ENCODE data around the gene MADD.

The MADD gene

DNA sequence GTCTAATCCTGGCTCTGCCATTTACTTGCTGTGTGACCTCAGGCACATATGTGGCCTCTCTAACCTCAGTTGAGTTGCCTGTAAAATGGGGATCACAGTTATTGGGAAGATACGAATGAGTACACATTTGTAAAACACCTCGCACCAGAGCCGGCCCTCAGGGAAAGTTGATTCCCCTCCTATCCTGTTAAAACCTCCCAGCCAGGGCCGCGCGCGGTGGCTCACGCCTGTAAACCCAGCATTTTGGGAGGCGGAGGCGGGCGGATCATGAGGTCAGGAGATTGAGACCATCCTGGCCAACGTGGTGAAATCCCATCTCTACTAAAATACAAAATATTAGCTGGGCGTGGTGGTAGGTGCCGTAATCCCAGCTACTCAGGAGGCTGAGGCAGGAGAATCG lies 90.4 kb downstream of the MADD start:
- no peak for DNase-seq

DNA sequence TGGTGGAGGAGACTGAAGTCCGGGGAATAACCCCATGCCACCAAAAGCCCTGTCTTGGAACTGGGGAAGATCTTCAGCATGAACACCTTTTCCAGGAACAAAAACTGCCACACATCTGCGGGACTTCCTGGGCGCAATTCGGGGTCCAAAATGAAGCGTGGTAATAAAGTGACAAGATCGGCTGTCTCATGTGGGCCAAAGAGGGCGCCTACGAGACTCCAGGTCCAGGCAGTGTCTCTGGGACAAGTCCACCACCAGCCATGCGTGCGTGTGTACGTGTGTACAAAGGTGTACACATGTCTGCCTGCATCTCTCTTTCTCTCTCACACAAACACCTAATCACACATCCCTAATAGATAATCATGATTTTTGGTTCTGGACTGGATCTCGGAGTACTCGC lies 91.5 kb downstream of the MADD start:
- DNase-seq = no peak

DNA sequence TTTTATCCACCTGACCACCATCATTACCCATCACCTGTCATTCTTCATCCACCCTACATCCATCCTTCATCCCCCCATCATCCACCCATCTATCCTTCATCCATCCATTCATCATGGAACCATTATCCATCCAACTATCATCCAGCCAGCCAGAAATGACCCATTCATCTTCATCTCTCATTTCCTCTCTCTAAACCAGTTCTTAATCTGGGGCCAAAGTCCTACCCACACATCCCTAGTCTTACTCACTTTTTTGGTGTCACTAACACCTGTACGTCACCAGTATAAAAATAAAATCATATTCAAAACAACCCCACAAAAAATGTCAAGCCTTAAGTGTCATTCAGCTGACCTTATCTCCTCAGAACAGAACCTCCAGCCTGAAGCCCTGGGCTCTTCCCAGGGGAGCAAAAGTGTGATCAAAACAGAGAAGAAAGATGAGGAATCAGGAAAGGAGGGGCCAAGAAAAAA lies 96.1 kb downstream of the MADD start:
- no peak for DNase-seq

DNA sequence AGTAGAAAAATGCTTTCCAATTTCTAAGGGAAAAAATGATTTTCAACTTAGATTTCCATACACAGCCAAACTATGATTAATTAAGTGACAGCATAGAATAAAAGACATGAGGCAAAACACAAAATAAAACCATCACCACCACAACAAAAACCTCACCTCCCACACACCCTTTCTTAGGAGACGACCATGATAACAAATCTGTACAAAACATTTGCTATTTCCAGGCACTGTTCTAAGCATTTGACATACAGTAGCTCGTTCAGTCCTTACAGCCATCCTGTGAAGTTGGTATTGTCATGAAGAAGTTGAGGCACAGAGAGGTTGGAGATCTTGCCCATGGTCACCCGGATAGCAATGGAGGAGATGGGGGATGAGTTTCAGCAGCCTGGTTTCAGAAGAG lies 99.7 kb downstream of the MADD start:
- no peak for DNase-seq

DNA sequence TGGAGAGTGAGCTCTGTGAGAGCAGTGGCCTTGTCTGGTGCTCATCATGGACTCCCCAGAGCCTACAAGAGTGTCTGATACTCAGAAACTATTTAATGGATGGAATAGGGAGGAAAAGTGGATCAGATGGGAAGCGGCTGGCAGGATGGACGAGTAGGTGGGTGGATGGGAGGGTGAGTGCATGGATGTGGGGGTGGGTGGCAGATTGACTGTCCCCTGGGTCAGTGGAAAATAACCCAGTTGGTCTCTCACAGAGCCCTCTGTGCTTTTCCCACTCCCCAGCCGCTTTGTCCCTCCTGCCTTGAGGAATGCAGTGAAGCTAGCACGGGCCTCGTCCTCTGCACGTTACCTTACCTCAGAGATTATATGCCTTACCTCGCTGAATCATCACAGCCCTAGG lies 102.5 kb downstream of the MADD start:
- no peak for DNase-seq

DNA sequence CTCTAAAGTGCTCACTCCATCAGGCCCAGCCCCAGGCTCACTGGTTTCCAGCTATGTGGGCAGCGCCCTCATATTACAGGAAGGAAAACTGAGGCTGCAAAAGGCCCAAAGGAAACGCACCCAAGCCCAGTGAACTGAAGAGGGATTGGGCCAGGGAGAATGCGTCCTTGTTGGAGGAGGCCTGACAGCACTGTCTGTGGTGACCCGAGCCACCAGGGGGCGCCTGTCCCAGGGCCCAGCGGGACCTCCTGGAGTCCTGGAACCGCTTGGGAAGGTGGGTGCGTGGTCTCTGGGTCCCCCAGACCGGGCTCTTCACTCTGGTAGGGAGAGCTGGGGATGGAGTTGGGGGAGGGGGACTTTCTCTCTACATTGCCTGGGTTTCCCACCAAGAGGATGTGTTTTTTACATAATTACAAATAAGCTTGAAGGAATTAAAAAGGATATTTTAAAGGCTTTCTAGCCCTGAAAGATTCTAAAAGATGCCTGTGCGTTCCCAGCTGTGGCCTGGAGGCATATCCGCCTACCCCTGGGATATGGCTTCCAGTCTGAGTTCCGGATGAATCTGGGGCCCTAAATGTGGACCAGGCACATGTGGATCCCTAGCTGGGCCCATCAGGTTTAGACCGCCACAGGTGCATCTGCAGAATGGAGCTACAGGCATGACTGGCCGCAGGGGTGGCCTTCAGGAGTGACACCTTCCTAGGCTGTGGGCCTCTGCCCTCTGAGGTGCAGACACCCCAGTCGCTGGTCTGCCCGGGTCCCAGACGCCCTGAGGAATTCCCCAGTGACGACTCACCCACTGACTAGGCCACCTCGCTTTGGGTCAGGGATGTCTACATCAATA lies 104.2 kb downstream of the MADD start:
- peak; percentile 76 for DNase-seq

DNA sequence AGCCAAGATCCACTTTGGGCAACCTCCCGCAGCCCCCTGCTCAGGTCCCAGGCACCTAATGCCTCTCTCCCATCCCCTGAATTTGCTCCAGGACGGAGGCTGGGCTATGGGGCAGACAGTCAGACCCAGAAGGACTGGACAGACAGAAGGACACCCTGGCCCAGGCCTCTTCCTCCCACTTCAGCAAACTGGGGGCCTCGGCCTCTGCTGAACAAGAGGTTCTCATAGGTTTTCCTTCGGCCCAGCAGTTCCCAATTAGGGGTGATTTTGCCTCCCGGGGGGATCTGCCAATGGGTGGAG lies 104.7 kb downstream of the MADD start:
- DNase-seq = no peak

DNA sequence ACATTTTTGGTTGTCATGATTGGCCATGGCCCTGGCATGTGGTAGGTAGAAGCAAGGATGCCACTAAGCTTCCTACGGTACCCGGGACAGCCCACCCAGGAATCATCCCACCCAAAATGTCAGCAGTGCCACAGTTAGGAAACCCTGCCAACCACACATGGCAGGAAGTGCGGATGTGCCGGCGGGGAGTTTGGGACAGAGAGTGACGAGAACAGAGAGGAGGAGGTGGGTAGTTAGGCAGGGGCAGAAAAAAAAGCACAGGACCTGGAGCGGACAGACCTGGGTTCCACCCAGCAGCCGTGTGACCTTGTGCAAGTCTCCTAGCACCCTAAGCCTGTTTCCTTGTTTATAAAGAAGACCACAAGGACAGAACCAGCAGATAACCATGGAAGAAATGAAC lies 105.1 kb downstream of the MADD start:
- no peak for DNase-seq

DNA sequence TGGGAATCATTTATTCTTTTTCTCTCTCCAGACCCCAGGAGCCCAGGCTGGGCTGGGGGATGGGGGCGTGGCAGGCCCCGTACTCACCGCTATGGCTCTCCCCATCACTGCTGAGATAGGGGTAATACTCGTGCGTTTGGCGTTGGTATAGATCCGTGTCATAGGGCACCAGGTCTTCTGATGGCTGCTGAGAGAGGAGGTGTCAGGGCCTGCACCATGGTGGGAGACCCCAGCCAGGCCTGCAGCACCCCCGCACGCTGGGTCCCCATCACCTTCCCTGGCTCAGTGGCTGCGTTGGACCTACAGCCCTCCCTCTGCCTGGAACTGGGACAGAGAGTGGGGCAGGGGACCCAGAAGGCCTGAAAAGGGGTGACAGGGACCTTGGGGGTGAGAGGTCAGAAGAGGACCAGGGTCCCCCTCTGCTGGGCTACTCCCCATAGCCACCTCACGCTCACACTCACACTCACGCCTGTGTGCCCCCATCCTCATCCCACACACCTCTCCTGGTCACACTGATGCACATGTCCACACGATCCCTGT lies 105.7 kb downstream of the MADD start:
- DNase-seq = no peak

DNA sequence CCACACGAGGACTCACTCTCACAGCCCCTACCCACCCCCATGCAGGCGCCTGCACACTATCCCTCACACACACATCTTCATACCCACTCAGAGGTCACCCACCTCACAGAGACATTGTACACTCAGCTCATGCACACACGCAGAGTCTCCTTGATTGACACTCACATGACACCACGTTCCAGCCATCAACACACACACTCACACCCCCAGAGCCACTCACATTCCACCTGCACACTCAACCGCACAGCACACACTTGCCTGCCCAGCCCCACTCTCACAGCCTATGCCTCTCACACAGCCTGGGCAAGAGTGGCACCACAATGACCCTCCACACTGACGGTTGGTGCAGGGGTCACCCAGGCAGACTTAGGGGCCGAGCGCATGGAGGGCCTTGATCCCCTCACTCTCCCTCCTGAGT lies 106.2 kb downstream of the MADD start:
- DNase-seq = no peak

DNA sequence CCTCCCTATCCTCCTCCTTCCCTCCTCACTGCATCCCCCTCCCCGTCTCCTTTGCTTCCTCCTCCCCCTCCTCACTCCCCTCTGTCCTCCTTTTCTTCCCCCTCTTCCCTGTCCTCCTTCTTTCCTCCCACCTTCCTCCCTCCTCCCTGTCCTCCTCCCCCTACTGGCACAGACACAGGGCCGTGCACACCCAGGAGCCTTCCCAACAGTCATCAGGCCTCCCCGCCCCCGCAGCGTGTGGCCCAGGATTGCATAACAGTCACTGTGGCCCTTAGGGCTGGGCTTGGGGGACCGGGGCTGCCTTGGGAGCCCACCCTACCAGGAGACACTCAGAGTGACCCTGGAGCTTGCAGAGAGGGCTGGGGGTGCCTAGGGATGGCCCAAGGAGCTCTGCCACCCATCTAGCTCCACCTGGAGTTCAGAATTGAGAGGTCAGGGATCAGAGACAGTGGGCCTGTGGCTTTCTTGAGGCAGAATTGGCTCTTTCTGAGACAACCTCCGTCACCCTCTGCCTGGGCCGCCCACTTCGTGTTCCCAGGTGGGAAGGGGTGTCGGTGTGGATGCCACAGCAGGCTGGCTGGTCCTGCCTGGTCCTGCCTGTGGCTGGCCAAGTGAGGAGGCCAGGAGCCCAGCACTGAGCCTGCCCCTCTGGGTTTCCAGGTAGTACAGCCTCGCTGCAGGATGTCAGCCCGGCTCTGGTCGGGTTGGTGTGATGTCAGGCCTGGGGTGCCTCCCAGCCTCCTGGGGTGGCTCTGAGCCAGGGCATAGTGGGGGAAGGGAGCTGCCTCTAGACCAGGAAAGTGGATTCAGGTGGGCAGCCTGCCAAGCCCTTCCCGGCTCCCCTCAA lies 106.8 kb downstream of the MADD start:
- peak; percentile 45 for DNase-seq

DNA sequence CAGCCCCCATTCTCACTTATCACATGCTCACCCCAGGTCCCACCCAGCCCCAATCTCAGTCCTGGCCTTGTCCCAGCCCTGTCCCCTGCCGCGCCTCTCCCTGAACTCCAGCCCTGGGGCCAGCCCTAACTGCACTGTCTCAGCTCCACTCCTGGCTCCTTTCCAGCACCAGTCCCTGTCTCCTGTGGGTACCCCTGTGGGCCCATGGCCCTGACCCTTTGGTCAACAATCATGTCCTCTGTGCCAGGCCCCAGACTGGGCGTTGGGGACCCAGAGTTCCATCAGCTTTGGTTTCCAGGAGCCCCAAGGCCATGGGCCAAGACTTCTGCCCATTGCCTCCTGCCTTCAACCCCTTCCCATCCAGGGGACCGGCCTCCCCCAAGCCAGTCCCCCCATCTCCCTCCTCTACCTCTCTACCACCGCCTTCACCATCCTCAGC lies 107.7 kb downstream of the MADD start:
- DNase-seq = no peak

DNA sequence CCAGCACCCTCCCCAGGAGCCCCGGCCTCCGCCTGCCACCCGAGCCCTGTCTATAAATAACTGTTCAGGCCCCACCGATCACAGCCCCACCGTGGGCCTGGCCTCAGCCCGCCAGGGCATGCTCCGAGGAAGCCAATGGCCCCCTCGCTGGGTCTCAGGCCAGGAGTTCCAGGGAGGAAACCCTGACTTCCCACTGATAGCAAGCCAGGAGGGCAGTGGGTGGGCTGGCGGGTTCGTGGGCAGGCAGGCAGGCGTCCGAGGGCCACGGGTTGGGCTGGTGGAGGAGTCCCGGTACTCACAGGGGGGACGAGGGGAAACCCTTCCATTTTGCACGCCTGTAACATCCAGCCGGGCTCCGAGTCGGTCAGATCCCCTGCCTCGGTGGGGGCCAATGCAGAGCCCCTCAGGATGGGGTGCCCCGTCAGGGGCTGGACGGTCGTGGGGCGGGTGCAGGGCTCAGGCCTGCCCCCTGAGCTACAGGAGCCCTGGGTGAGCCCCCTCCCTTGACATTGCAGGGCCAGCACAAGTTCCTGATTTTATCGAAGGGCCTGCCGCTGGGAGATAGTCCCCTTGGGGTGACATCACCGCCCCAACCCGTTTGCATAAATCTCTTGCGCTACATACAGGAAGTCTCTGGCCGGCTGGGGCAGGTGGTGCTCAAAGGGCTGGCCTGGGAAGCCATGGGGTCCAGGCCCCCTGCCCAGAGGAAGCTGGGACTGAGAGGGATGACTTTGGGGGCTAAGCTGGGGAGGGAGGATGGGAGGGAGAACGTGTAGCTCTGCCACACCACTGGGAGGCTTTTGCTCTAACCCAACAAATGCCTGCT lies 108.3 kb downstream of the MADD start, which contains the start of gene SPI1:
Gene SPI1 (minus strand): TSS at position 538 of the 826 bp plus-strand sequence. CDS start 194 bp downstream, at position 344.
- DNase-seq = peak; percentile 81

DNA sequence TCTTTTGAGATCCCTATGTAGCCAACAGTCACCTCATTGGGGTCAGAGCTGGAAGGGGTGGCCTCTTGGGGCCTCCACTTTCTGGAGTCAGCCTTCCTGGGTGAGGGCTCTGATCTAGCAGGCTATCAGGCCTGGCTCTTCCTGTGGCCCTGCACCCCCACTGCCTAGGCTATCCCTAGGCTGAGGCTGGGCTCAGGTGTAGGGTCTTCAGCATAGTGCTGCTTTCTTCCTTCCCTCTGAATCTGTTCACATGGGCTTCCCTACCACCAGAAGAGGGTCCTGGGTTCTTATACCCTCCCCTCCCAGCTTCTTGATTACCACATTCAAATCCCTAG lies 108.9 kb downstream of the MADD start:
- no peak for DNase-seq

DNA sequence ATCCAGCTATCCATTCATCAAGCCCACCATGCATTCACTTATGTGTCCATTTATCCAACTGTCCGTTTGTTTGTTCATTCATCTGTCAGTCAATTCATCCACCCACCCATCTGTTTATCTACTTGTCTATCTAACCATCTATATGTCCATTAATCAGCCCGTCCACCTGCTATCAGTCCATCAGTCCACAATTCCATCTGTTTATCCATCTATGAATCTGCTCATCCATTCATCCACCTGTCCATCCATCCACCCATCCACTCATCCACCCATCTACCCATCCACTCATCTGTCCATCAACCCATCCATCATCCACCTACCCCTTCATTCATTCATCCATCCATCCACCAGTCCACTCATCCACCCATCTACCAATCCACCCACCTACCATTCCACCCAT lies 109.4 kb downstream of the MADD start:
- no peak for DNase-seq

Measured in CD4-positive, alpha-beta T cell treated with Interferon gamma for 1 hour (primary cell).